Inflammatory macrophage (primary cell): ENCODE data around the gene RBM3.

Source experiments
- DNase-seq, 2 donors: peaks; one replicate each; pipeline ENCODE4 v3.0.0-alpha.2; 2020 to 2022

RBM3 gene

GRCh38 chrX:48578661-48579128 lies 4.4 kb downstream of the RBM3 start:
- peak in 1 of 2 donors; percentile 1 for DNase-seq

GRCh38 chrX:48579259-48579658 lies 5.0 kb downstream of the RBM3 start:
- no peak for DNase-seq

DNA sequence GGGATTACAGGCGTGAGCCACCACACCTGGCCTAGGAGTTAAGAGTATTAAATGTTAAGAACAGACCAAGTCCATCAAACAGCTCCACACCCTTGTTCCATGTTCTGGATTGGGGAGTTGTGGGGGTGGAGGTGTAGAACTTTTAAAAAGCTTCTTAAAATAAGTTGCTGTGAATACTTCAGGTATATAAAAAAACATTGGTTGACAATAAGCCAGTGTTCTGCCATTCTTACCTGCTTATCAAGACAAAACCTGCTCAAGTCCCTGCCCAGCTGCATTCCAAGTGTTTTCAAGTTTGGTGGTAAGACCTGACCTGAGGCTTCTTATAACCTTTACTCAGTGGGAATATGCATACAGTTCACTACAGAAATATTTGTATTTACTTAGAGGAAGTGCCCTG lies 6.4 kb downstream of the RBM3 start:
- DNase-seq: no peak

- DNase-seq: no peak
Measured at GRCh38 chrX:48584698-48585097, 10.4 kb downstream of the RBM3 start.

GRCh38 chrX:48589482-48590162 lies 15.3 kb downstream of the RBM3 start:
- DNase-seq: no peak

- no peak for DNase-seq
Measured at GRCh38 chrX:48590203-48591103, 16.2 kb downstream of the RBM3 start.

DNA sequence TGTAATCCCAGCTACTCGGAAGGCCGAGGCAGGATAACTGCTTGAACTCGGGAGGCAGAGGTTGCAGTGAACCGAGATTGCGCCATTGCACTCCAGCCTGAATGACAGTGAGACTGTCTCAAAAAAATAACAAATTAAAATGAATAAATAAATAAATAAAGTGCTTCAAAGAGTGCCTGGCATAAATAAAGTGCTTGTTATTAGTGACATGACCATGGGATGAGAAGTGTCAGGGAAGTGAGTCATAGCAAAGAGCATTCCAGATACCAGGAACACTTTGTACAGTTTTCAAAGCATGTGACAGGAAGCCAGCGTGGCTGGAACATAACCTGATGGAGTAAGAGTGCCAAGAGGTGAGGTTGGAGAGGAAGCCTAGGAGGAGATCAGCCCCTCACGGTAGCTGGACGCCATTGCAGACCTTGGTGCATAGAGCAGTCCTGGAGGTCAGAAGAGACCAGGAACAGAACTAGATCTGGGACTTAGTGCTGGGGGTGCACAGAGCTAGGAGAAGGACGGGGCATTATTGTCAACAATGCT lies 17.0 kb downstream of the RBM3 start:
- DNase-seq: no peak

GRCh38 chrX:48592971-48593370 lies 18.7 kb downstream of the RBM3 start:
- DNase-seq: no peak

DNA sequence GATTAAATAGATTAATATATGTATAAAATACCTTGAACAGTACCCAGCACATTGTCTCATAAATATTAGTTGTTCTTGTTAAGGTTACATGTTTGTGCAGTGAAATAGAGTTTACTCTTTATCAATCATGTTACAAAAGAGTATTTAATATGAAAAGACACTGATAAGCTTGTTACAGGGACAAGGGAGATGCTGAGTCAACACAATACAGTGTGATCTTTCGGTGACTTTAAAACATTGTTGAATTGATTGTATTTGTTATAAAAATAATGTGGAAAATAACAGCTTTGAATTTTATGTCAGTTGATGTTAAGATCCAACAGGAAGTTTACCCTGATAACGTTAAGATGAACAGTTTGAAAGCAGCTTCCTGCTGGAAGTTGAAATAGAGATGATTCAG lies 21.6 kb downstream of the RBM3 start:
- DNase-seq: no peak

DNA sequence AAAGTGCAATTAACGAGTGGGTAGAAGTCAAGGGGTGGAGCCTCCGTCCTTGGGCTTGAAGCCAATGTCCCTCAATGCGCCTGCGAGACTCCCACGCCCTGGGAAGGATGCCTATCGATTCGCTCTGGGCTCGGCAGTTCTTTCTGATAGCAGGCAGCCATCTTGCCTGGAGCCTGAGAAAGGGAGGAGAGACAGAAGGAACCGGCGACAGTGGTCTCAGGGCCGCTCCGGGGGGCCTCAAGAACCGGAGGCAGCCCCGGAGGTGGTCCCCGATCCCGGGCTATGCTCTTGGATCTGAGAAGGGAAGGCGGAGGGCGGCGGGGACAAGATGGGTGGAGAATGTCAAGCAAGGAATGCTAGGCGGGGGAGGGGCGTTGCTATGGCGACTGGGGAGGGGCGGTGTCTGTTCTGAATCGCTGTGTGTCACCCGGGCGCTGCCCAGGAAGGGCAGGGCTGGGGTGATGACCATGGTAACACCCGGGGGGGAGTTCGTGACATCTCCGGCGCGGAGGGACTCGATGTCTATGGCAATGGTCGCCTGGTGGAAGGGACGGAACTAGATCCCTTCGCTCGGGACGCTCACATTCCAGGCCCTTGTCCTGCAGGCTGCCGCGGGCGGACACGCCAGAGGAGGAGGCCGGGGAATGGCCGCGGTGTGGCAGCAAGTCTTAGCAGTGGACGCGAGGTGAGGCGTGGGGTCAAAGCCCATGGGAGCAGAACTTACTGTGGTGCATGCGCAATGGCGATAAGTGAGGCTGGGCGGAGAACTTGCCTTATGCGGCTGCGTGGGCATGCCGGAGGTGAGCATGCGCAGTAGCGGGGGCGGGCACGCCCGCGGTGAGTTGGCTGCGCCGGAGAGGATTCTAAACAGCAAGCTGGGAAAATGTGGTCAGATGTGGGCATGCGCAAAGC lies 23.3 kb downstream of the RBM3 start, which contains the start of gene WDR13:
Gene WDR13 (plus strand): TSS at position 140 of the 912 bp plus-strand sequence. CDS start 505 bp downstream, at position 645.
- peak; percentile 94 to 95 for DNase-seq

DNA sequence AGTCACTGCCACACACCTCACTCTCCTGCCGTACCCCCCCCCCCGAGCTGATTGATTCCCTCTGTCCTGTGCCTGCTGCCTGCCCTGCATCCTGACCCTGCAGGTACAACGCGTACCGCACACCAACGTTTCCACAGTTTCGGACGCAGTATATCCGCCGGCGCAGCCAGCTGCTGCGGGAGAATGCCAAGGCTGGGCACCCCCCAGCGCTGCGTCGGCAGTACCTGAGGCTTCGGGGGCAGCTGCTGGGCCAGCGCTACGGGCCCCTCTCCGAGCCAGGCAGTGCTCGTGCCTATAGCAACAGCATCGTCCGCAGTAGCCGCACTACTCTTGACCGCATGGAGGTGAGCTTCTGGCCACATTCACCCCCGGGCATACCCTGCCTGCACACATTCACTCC lies 24.3 kb downstream of the RBM3 start:
- no peak for DNase-seq

DNA sequence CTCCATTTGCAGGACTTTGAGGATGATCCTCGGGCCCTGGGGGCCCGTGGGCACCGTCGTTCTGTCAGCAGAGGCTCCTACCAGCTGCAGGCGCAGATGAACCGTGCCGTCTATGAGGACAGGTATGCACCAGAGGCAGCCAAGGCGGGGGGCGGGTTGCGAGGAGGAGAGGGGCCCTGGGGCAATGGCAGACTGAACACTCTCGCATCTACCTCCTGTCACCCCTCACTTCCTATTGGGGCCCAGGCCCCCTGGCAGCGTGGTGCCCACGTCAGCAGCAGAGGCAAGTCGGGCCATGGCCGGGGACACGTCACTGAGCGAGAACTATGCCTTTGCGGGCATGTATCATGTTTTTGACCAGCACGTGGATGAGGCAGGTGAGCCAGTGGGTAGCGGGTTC lies 25.1 kb downstream of the RBM3 start:
- no peak for DNase-seq

DNA sequence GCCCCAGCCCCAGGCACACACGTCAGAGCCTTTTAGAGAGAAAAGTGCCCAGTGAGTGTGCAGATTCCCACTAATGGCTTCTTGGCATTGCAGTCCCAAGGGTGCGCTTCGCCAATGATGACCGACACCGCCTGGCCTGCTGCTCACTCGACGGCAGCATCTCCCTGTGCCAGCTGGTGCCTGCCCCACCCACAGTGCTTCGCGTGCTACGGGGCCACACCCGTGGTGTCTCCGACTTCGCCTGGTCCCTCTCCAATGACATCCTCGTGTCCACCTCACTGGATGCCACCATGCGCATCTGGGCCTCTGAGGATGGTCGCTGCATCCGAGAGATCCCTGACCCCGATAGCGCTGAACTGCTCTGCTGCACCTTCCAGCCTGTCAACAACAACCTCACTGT lies 25.9 kb downstream of the RBM3 start:
- DNase-seq: no peak

DNA sequence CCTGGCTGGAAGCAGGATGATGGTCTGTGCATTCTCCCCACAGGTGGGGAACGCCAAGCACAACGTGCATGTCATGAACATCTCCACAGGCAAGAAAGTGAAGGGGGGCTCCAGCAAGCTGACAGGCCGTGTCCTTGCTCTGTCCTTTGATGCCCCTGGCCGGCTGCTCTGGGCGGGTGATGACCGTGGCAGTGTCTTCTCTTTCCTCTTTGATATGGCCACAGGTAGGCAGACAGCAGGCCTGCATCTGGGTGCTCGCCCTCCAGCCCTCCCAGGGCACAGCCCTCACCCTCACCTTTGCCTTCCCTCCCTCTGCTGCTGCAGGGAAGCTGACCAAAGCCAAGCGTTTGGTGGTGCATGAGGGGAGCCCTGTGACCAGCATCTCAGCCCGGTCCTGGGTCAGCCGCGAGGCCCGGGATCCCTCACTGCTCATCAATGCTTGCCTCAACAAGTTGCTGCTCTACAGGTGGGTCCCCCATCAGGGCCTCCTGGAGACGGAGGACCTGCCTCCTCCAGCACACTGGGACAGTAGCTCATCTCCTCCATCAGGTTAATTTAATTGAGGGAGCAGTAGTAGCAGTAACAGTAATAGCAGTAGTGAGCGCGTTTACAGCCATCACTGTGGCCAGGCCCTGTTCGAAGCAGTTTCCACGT lies 27.6 kb downstream of the RBM3 start:
- no peak for DNase-seq

- no peak for DNase-seq
Measured at GRCh38 chrX:48604701-48605100, 30.4 kb downstream of the RBM3 start.

- DNase-seq: no peak
Measured at GRCh38 chrX:48606091-48606490, 31.8 kb downstream of the RBM3 start.

DNA sequence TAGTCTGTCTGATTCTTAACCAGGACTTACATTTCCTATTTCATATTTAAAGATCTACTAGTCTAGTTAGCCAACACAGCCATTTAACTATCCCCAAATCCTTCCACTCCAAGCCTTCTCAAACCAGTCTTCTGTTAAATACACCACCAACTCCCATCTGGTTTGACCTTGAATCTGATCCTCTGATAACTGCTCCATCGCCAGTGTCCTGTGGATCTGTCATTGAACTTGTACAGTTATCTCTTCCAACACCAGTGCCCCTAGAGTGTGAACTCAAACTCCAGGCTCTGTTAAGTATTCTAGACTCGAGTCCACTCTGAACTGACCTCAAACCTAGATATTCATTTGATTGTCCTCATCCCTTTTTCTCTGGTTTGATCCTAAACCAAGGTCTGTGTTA lies 37.4 kb downstream of the RBM3 start:
- DNase-seq: no peak

DNA sequence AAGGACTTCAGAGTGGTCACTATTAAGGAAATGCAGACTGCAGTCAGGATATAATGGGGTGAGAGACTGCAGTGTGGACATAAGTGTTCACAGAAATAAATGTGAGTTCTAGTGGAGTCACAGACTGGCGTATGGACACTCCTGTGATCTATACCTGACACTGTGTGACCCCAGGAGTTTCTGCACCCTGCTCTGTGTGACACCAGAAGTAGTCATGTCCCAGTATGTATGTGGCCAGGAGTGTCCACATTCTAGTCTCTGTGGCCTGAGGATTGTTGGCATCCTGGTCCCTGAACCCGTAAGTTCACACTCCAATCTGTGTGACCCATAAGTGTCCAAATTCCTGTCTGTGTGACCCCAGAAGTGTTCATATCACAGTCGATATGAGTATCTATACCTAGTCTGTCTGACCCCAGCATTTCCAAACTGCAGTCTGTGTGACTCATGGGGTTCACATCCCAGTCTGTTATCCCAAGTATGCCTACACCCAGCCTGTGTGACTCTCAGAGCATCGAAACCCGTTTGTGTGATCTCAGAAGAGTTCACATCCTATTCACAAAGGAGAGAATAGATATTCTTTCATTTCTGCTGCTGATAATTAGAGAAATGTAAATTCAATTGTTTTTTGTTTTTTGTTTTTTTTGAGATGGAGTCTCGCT lies 39.3 kb downstream of the RBM3 start:
- DNase-seq: no peak

GRCh38 chrX:48616576-48616975 lies 42.3 kb downstream of the RBM3 start:
- peak; percentile 53 to 67 for DNase-seq

- peak in 1 of 2 donors; percentile 28 for DNase-seq
Measured at GRCh38 chrX:48617542-48618340, 43.5 kb downstream of the RBM3 start.
